Progenitor cell of endocrine pancreas (in vitro differentiated cells): ENCODE data around the gene BAIAP2L1. TPM values are rescaled to one million over a fixed set of nuclear protein-coding genes. Genes with fewer than 3 reads are reported as not detected.

Experiments used
- DNase-seq: peaks from one replicate; pipeline ENCODE4 v3.0.0; 2021; ENCODE audit warnings: low spot score; ENCODE audit not compliant: unreplicated experiment
- H3K27ac Mint-ChIP-seq: 2 replicates; pipeline ENCODE4 v1.8.0; 2021; ENCODE audit warnings: mild to moderate bottlenecking, moderate library complexity, mixed read lengths
- H3K27me3 Mint-ChIP-seq: 2 replicates; pipeline ENCODE4 v1.8.0; 2021; ENCODE audit warnings: mixed read lengths
- H3K36me3 Mint-ChIP-seq: 2 replicates; pipeline ENCODE4 v1.8.0; 2022; ENCODE audit warnings: mixed read lengths; ENCODE audit not compliant: insufficient read depth
- H3K4me1 Mint-ChIP-seq: 2 replicates; pipeline ENCODE4 v1.8.0; 2021; ENCODE audit warnings: low read depth, mixed read lengths
- H3K4me3 Mint-ChIP-seq: 2 replicates; pipeline ENCODE4 v1.8.0; 2021; ENCODE audit warnings: low read depth, mild to moderate bottlenecking, moderate library complexity, mixed read lengths
- H3K9me3 Mint-ChIP-seq: 2 replicates; pipeline ENCODE4 v1.8.0; 2021; ENCODE audit warnings: low read depth, mixed read lengths
- total RNA-seq: library from RNA; stranded (reverse); gene quantifications from 2 replicates; pipeline ENCODE4 v1.2.1, GENCODE V29; 2021
- TF ChIP-seq, protein P1 (sequence below): fragments of 200-600 bp; sonication (generic); IDR thresholded peaks from one replicate; pipeline ENCODE4 v1.5.0; 2021; ENCODE audit warnings: antibody characterized with exemption, mild to moderate bottlenecking; ENCODE audit not compliant: unreplicated experiment

Gene BAIAP2L1
- total RNA-seq, 1 donor from 2014 or later, result 34.2 TPM

- no peaks in the 10 kb centered on the region for H3K27me3 Mint-ChIP-seq
- DNase-seq, result no peak
- H3K4me1 Mint-ChIP-seq, result peaks cover 3% of the 10 kb centered on the region
- TF ChIP-seq, protein P1, sequence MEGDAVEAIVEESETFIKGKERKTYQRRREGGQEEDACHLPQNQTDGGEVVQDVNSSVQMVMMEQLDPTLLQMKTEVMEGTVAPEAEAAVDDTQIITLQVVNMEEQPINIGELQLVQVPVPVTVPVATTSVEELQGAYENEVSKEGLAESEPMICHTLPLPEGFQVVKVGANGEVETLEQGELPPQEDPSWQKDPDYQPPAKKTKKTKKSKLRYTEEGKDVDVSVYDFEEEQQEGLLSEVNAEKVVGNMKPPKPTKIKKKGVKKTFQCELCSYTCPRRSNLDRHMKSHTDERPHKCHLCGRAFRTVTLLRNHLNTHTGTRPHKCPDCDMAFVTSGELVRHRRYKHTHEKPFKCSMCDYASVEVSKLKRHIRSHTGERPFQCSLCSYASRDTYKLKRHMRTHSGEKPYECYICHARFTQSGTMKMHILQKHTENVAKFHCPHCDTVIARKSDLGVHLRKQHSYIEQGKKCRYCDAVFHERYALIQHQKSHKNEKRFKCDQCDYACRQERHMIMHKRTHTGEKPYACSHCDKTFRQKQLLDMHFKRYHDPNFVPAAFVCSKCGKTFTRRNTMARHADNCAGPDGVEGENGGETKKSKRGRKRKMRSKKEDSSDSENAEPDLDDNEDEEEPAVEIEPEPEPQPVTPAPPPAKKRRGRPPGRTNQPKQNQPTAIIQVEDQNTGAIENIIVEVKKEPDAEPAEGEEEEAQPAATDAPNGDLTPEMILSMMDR, result no peak
- no peaks in the 10 kb centered on the region for H3K9me3 Mint-ChIP-seq
- peaks cover 11% of the 10 kb centered on the region for H3K36me3 Mint-ChIP-seq
- H3K4me3 Mint-ChIP-seq, result no peak overlapping the region
- H3K27ac Mint-ChIP-seq, result peak overlapping the region; percentile 69
These were observed 22.6 kb downstream of the BAIAP2L1 start for GRCh38 chr7:98378210-98378819.

DNA sequence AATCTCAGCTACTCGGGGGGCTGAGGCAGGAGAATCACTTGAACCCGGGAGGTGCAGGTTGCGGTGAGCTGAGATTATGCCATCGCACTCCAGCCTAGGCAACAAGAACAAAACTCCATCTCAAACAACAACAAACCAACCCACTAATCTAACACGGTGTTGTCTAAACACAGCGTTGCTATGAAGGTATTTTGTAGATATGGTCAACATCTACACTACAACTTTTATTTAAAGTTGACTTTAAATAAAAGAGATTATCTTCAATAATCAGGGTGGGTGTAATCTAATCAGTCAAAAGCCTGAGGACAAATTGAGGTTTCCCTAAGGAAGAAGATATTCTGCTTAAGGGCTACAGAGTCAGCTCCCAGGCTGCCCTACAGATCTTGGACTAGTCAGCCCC, 24.2 kb downstream of the BAIAP2L1 start:
- Mint-ChIP-seq H3K27me3 (no peaks in the 10 kb centered on the region), H3K9me3 (no peaks in the 10 kb centered on the region), H3K4me1 (peaks cover 3% of the 10 kb centered on the region), H3K4me3 (no peak overlapping the region), H3K27ac (no peak overlapping the region), H3K36me3 (peaks cover 11% of the 10 kb centered on the region)
- TF ChIP-seq, protein P1, result no peak
- no peak for DNase-seq

DNA sequence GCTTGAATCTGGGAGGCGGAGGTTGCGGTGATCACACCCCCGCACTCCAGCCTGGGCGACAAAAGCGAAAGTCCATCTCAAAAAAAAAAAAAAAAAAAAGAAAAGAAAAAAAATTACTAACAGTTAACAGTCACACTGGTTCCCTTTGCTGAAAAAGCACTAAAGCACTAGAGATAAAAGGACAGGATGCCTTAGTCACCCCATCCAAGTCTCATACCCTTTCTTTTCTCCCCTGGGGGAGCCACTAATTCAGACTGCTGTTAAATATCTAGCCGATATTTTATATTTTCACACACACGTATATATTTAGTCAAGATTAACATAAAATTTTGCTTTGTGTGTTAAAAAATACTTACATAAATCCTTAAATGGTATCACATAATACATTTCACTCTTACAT, 25.2 kb downstream of the BAIAP2L1 start:
- H3K4me1 Mint-ChIP-seq, result peaks cover 1% of the 10 kb centered on the region
- H3K27me3 Mint-ChIP-seq, result no peaks in the 10 kb centered on the region
- no peak for DNase-seq
- H3K4me3 Mint-ChIP-seq, result no peak overlapping the region
- peaks cover 6% of the 10 kb centered on the region for H3K36me3 Mint-ChIP-seq
- H3K9me3 Mint-ChIP-seq, result no peaks in the 10 kb centered on the region
- TF ChIP-seq, protein P1, result no peak
- H3K27ac Mint-ChIP-seq, result no peak overlapping the region

- Mint-ChIP-seq H3K27me3 (no peaks in the 10 kb centered on the region), H3K4me1 (no peaks in the 10 kb centered on the region), H3K9me3 (no peaks in the 10 kb centered on the region), H3K4me3 (no peak overlapping the region), H3K27ac (no peak overlapping the region), H3K36me3 (no peaks in the 10 kb centered on the region)
- TF ChIP-seq, protein P1, result no peak
- no peak for DNase-seq
These were observed 26.6 kb downstream of the BAIAP2L1 start for GRCh38 chr7:98374285-98374680.

DNA sequence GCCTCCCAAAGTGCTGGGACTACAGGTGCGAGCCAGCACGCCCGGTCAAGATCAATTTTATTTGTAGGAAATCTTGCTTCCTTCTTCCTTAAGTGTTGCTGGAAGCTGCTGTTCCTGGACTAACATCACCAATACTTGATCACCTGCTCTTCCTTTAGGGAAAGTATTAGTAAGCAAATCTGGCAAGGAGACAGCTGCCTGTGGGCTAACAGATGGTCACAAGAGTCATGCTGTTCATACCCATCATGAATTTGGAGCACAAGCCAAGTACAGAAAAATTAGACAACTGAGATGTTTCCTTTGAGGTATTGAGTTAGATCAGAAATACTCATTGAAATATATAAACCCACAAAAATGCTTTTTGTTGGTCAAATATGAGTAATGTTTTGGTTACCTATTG, 27.9 kb downstream of the BAIAP2L1 start:
- no peak overlapping the region for H3K27ac Mint-ChIP-seq
- TF ChIP-seq, protein P1, result no peak
- DNase-seq, result no peak

More for the DNA sequence above, 27.9 kb downstream of the BAIAP2L1 start:
- Mint-ChIP-seq H3K9me3 (no peaks in the 10 kb centered on the region), H3K4me3 (no peak overlapping the region), H3K36me3 (no peaks in the 10 kb centered on the region), H3K27me3 (no peaks in the 10 kb centered on the region), H3K4me1 (no peaks in the 10 kb centered on the region)
